ENCODE measurements around the gene LYRM2.

Gene LYRM2

DNA sequence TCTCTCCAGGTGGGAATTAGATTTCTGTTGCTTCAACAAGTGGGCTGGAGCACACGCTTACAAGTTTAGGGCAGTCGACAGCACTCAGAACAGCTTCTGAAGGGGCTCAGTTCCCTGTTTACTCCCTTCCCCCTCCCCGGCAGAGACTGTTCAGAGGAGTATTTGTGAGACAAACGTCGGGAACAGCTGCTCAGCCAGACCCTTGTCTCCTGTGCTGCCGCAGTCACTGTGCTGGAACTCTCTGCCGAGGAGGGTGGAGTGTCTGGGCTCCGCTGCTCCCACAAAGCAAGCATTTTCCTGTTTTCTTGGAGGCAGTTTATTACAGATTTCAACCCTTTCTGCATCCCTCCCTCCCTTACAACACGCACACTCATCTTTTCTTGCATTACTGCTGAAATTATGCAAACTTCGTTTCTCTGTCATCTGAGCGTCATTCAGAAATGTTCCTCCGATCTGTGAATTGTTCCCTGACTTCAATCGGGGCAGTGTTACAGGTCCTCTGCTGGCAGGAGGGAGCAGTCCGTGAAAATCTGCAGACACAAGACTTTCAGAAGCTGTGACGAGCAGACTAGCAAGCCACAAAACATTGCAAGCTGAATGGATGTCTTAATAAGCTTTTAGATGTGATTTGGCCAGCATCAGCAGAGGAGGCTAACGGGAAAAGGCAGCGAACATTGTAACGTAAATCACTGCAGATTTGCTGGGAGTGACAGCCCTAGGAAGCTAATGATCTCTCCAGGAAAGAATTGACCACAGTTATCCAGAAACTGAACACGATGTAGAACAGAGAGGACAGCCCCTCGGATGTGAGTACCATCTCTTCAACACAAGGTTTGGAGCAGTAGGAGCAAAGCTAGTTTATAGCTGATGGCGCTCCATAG lies 76.2 kb downstream of the LYRM2 start:
- ChIA-PET POLR2A (no interaction called here), CTCF (interaction anchor here (0.8 kb wide), 1 partner anchor 47 kb away, joined by 3 read pairs; no protein-coding TSS in a partner anchor)
- TF ChIP-seq, protein P1, sequence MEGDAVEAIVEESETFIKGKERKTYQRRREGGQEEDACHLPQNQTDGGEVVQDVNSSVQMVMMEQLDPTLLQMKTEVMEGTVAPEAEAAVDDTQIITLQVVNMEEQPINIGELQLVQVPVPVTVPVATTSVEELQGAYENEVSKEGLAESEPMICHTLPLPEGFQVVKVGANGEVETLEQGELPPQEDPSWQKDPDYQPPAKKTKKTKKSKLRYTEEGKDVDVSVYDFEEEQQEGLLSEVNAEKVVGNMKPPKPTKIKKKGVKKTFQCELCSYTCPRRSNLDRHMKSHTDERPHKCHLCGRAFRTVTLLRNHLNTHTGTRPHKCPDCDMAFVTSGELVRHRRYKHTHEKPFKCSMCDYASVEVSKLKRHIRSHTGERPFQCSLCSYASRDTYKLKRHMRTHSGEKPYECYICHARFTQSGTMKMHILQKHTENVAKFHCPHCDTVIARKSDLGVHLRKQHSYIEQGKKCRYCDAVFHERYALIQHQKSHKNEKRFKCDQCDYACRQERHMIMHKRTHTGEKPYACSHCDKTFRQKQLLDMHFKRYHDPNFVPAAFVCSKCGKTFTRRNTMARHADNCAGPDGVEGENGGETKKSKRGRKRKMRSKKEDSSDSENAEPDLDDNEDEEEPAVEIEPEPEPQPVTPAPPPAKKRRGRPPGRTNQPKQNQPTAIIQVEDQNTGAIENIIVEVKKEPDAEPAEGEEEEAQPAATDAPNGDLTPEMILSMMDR (IDR thresholded peaks at IDR 0.05; ENCODE audit: insufficient read depth, low read length, missing control alignments), result no peak
- no peak overlapping the region for H3K4me3 ChIP-seq (ENCODE audit: low read depth, low read length)
- DNase-seq (ENCODE audit: low read depth, low spot score), result no peak

DNA sequence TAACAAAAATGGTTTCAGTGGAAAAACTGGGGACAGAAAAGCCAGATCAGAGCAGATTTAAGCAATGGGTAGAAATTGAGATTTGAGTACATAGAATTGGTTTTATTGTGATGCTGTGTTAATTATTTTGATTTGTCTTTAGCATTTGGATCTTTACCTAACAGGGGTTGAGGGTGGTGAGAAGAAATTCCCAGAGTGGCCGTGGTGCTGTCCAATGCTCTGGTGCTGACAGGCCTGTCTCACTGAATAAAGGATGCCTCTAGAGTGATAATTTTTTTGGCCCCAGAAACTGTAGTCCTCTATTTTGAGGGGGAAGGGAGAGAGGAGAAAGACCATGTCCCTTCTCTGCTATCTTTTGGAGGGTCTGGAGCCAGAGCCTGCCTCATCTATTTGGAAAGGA lies 79.1 kb downstream of the LYRM2 start:
- DNase-seq (ENCODE audit: low read depth, low spot score), result no peak
- CTCF ChIA-PET, result no interaction called here

DNA sequence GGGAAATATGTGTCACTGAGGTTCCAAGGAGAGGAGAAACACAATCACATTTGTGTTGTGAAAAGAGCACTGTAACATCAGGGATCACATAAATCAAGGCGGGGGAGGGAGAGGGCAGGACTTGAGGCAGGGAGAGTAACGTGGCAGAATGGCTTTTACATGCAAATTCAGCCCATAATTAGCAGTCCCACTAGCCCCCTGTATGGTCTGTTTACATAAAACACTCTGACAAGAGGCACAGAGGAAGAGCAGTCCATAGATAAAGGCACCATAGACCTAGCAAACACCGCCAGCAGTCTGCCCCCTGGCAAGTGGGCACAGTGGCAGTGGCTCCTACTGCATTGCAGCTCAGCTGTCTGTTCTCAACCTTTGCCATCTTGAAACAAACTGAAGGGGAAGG lies 82.7 kb downstream of the LYRM2 start:
- no peak overlapping the region for H3K4me3 ChIP-seq (ENCODE audit: low read depth, low read length)
- CTCF ChIA-PET, result no interaction called here
- DNase-seq (ENCODE audit: low read depth, low spot score), result no peak
- POLR2A ChIA-PET, result no interaction called here
- TF ChIP-seq, protein P1 (IDR thresholded peaks at IDR 0.05; ENCODE audit: insufficient read depth, low read length, missing control alignments), result no peak

More for the DNA sequence above, 79.1 kb downstream of the LYRM2 start:
- no peak overlapping the region for H3K4me3 ChIP-seq (ENCODE audit: low read depth, low read length)
- POLR2A ChIA-PET, result no interaction called here
- TF ChIP-seq, protein P1 (IDR thresholded peaks at IDR 0.05; ENCODE audit: insufficient read depth, low read length, missing control alignments), result no peak

GRCh38 chr6:89555031-89555430 lies 83.5 kb downstream of the LYRM2 start:
- ChIA-PET POLR2A (no interaction called here), CTCF (no interaction called here)
- no peak for DNase-seq (ENCODE audit: low read depth, low spot score)
- TF ChIP-seq, protein P1 (IDR thresholded peaks at IDR 0.05; ENCODE audit: insufficient read depth, low read length, missing control alignments), result no peak
- H3K4me3 ChIP-seq (ENCODE audit: low read depth, low read length), result no peak overlapping the region

DNA sequence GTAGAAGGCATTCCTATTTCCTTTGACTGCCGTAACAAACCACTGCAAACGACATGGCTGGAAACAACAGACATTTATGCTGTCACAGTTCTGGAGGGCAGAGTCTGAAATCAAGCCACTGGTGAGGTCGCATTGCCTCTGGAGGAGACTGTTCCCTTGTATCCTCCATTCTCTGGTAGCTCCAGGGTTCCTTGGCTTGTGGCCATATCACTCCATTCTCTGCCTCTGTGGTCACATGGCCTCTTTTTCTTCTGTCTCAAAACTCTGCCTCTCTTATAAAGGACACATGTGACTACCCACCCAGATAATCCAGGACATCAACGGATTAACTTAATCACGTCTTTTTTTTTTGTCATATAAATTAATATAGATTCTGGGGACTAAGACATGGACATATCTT lies 84.4 kb downstream of the LYRM2 start:
- H3K4me3 ChIP-seq (ENCODE audit: low read depth, low read length), result no peak overlapping the region
- POLR2A ChIA-PET, result no interaction called here
- CTCF ChIA-PET, result no interaction called here
- TF ChIP-seq, protein P1 (IDR thresholded peaks at IDR 0.05; ENCODE audit: insufficient read depth, low read length, missing control alignments), result no peak
- DNase-seq (ENCODE audit: low read depth, low spot score), result no peak

- TF ChIP-seq, protein P1 (IDR thresholded peaks at IDR 0.05; ENCODE audit: insufficient read depth, low read length, missing control alignments), result no peak
- POLR2A ChIA-PET, result no interaction called here
- DNase-seq (ENCODE audit: low read depth, low spot score), result no peak
- no peak overlapping the region for H3K4me3 ChIP-seq (ENCODE audit: low read depth, low read length)
- CTCF ChIA-PET, result no interaction called here
Measured at GRCh38 chr6:89553431-89553830, 85.1 kb downstream of the LYRM2 start.
